Mesenchymal stem cell (in vitro differentiated cells and primary cell): Measurements from ENCODE around the gene CSF2RB.

Experiments used
- DNase-seq: peaks from one replicate; pipeline ENCODE4 v3.0.0-alpha.2; 2013
- H2AFZ ChIP-seq: one replicate; pipeline ENCODE4 v1.6.1; 2013; ENCODE audit warnings: low read depth, mild to moderate bottlenecking, control low read depth, inconsistent platforms, low read length, moderate library complexity
- H2AK5ac ChIP-seq: 2 replicates; pipeline ENCODE4 v1.6.1; 2013; ENCODE audit warnings: low read length, moderate library complexity, mild to moderate bottlenecking, inconsistent platforms; ENCODE audit not compliant: severe bottlenecking
- H2BK120ac ChIP-seq: one replicate; pipeline ENCODE4 v1.6.1; 2013; ENCODE audit warnings: low read depth, mild to moderate bottlenecking, inconsistent platforms, low read length, moderate library complexity
- H2BK12ac ChIP-seq, 2 experiments: one replicate each; pipeline ENCODE4 v1.6.1; 2013; ENCODE audit warnings: inconsistent platforms in 2 of 2, low read length in 2 of 2, mild to moderate bottlenecking in 2 of 2, moderate library complexity in 2 of 2, control low read depth in 1 of 2
- H2BK15ac ChIP-seq: one replicate; pipeline ENCODE4 v1.6.1; 2013; ENCODE audit warnings: mild to moderate bottlenecking, low read depth, inconsistent platforms; ENCODE audit not compliant: poor library complexity, severe bottlenecking
- H2BK5ac ChIP-seq: 2 replicates; pipeline ENCODE4 v1.6.1; 2013; ENCODE audit warnings: low read depth, mild to moderate bottlenecking, low read length, control low read depth, inconsistent platforms; ENCODE audit not compliant: poor library complexity, severe bottlenecking
- H3K14ac ChIP-seq, 2 experiments: one replicate each; pipeline ENCODE4 v1.6.1; 2013; ENCODE audit warnings: inconsistent platforms in 2 of 2, low read length in 2 of 2, control low read depth in 1 of 2, mild to moderate bottlenecking in 1 of 2, moderate library complexity in 1 of 2
- H3K18ac ChIP-seq, 2 experiments: one replicate each; pipeline ENCODE4 v1.6.1; 2013; ENCODE audit warnings: inconsistent platforms in 2 of 2, low read length in 2 of 2, control low read depth in 1 of 2, low read depth in 1 of 2, mild to moderate bottlenecking in 1 of 2
- H3K23ac ChIP-seq, 2 experiments: one replicate each; pipeline ENCODE4 v1.6.1; 2013; ENCODE audit warnings: inconsistent platforms in 2 of 2, low read length in 2 of 2, mild to moderate bottlenecking in 2 of 2, moderate library complexity in 2 of 2, control low read depth in 1 of 2
- H3K27ac ChIP-seq: 2 replicates; pipeline ENCODE4 v1.5.1; 2013; ENCODE audit warnings: mild to moderate bottlenecking, moderate library complexity, low read length, control low read depth, inconsistent platforms; ENCODE audit not compliant: poor library complexity, severe bottlenecking
- H3K27me3 ChIP-seq, 2 experiments: 2 replicates each; pipeline versions ENCODE4 v1.6.1 to v1.7.0; 2013; ENCODE audit warnings: low read length in 2 of 2, mild to moderate bottlenecking in 2 of 2, moderate library complexity in 2 of 2, control low read depth in 1 of 2, inconsistent platforms in 1 of 2; ENCODE audit not compliant: control insufficient read depth in 1 of 2, insufficient read depth in 1 of 2
- H3K36me3 ChIP-seq, 2 experiments: 2 replicates each; pipeline versions ENCODE4 v1.6.1 to v1.7.0; 2013; ENCODE audit warnings: low read length in 2 of 2, control low read depth in 1 of 2, inconsistent platforms in 1 of 2, low read depth in 1 of 2, mild to moderate bottlenecking in 1 of 2; ENCODE audit not compliant: insufficient read depth in 2 of 2, control insufficient read depth in 1 of 2
- H3K4ac ChIP-seq, 2 experiments: one replicate each; pipeline ENCODE4 v1.6.1; 2013; ENCODE audit warnings: inconsistent platforms in 2 of 2, low read length in 2 of 2, mild to moderate bottlenecking in 2 of 2, moderate library complexity in 2 of 2, control low read depth in 1 of 2, low read depth in 1 of 2
- H3K4me1 ChIP-seq: 2 replicates; pipeline ENCODE4 v1.6.1; 2013; ENCODE audit warnings: low read depth, low read length, control low read depth; ENCODE audit not compliant: control insufficient read depth, insufficient read depth
- H3K4me2 ChIP-seq: 2 replicates; pipeline ENCODE4 v1.6.1; 2013; ENCODE audit warnings: low read length, mild to moderate bottlenecking, inconsistent platforms; ENCODE audit not compliant: poor library complexity, severe bottlenecking
- H3K4me3 ChIP-seq, 2 experiments: 2 replicates each; pipeline versions ENCODE4 v1.5.1 to v1.7.0; 2013; ENCODE audit warnings: low read length in 2 of 2, mild to moderate bottlenecking in 2 of 2, control low read depth in 1 of 2, low read depth in 1 of 2; ENCODE audit not compliant: insufficient read depth in 1 of 2
- H3K79me1 ChIP-seq: replicated peaks from 2 replicates; pipeline ENCODE4 v1.6.1; 2013; ENCODE audit warnings: mild to moderate bottlenecking, control low read depth, low read length, inconsistent platforms; ENCODE audit not compliant: poor library complexity, severe bottlenecking
- H3K9ac ChIP-seq: 2 replicates; pipeline ENCODE4 v1.7.0; 2013; ENCODE audit warnings: mild to moderate bottlenecking, low read length, moderate library complexity
- H3K9me3 ChIP-seq: 2 replicates; pipeline ENCODE4 v1.7.0; 2013; ENCODE audit warnings: mild to moderate bottlenecking, low read length; ENCODE audit not compliant: control insufficient read depth
- H4K8ac ChIP-seq: one replicate; pipeline ENCODE4 v1.6.1; 2013; ENCODE audit warnings: inconsistent platforms, mild to moderate bottlenecking, low read length, moderate library complexity
- H4K91ac ChIP-seq: one replicate; pipeline ENCODE4 v1.6.1; 2013; ENCODE audit warnings: mild to moderate bottlenecking, low read length, inconsistent platforms
- WGBS: methylation state at CpG from one replicate; pipeline ENCODE4 v1.1.7; 2013; ENCODE audit warnings: mixed read lengths; 5-methylcytosine and 5-hydroxymethylcytosine counted together

The CSF2RB gene

GRCh38 chr22:36907253-36908195 lies 5.9 kb upstream of the CSF2RB start:
- Histone ChIP-seq H2BK120ac (no peak overlapping the region), H3K9ac (no peak overlapping the region), H2AFZ (no peak overlapping the region), H4K8ac (no peak overlapping the region), H3K4me1 (peaks cover 5% of the 10 kb centered on the region), H3K4me3 (no peak overlapping the region), H3K23ac (no peak overlapping the region), H4K91ac (no peak overlapping the region), H3K4me2 (no peak overlapping the region), H3K79me1 (no peaks in the 10 kb centered on the region), H3K14ac (no peak overlapping the region), H3K27ac (no peak overlapping the region), H2BK15ac (no peak overlapping the region), H3K18ac (no peak overlapping the region), H3K27me3 (peaks cover 10 to 38% of the 10 kb centered on the region in 2 experiments), H2AK5ac (no peak overlapping the region), H2BK5ac (no peak overlapping the region), H3K36me3 (no peaks in the 10 kb centered on the region), H2BK12ac (no peak overlapping the region), H3K4ac (no peak overlapping the region), H3K9me3 (peaks cover under 1% of the 10 kb centered on the region)
- no peak for DNase-seq
- 82% methylated on average over 6 of the region's 7 CpGs for WGBS

GRCh38 chr22:36910461-36910860 lies 3.0 kb upstream of the CSF2RB start:
- Histone ChIP-seq H4K91ac (no peak overlapping the region), H2AK5ac (no peak overlapping the region), H4K8ac (no peak overlapping the region), H3K23ac (no peak overlapping the region), H3K14ac (no peak overlapping the region), H3K4me2 (no peak overlapping the region), H2AFZ (no peak overlapping the region), H3K27ac (no peak overlapping the region), H3K27me3 (peaks cover 4 to 48% of the 10 kb centered on the region in 2 experiments), H3K36me3 (no peaks in the 10 kb centered on the region), H2BK12ac (no peak overlapping the region), H3K4ac (no peak overlapping the region), H3K9me3 (no peaks in the 10 kb centered on the region), H3K79me1 (no peaks in the 10 kb centered on the region), H2BK5ac (no peak overlapping the region), H3K4me3 (no peak overlapping the region), H3K18ac (no peak overlapping the region), H3K4me1 (peaks cover 10% of the 10 kb centered on the region), H2BK15ac (no peak overlapping the region), H3K9ac (no peak overlapping the region), H2BK120ac (no peak overlapping the region)
- DNase-seq = no peak

- no peak overlapping the region for H3K18ac ChIP-seq
- H2BK12ac ChIP-seq = no peak overlapping the region
- peaks cover 3 to 64% of the 10 kb centered on the region in 2 experiments for H3K27me3 ChIP-seq
- WGBS = 39% methylated on average over 9 of the region's 13 CpGs
- H4K91ac ChIP-seq = no peak overlapping the region
- no peak overlapping the region for H3K4me2 ChIP-seq
- no peak overlapping the region for H2BK5ac ChIP-seq
- H3K4me3 ChIP-seq = no peak overlapping the region
- H2AFZ ChIP-seq = no peak overlapping the region
- H2AK5ac ChIP-seq = no peak overlapping the region
- H3K4me1 ChIP-seq = peaks cover 10% of the 10 kb centered on the region
- peak overlapping the region; percentile 23 for H2BK15ac ChIP-seq
- DNase-seq = no peak
- H3K23ac ChIP-seq = no peak overlapping the region
- H3K9ac ChIP-seq = no peak overlapping the region
- no peak overlapping the region for H2BK120ac ChIP-seq
- H3K14ac ChIP-seq = no peak overlapping the region
- peak overlapping the region; percentile 18 for H3K27ac ChIP-seq
- H3K79me1 ChIP-seq = no peaks in the 10 kb centered on the region
- H3K4ac ChIP-seq = no peak overlapping the region
- no peaks in the 10 kb centered on the region for H3K36me3 ChIP-seq
- H3K9me3 ChIP-seq = no peaks in the 10 kb centered on the region
- H4K8ac ChIP-seq = no peak overlapping the region
Measured at GRCh38 chr22:36911887-36912661, 1.4 kb upstream of the CSF2RB start.
